GM23338 (cell line): ENCODE data around the gene MAG. TPM values are rescaled to one million over a fixed set of nuclear protein-coding genes. Genes with fewer than 3 reads are reported as not detected.

Source experiments
- ATAC-seq: fragments of 200-7000 bp; cut with Tn5 transposase; 3 replicates; pipeline ENCODE4 v1.9.1; 2020
- DNase-seq: peaks from one replicate; pipeline ENCODE4 v3.0.0-alpha.2; 2015; ENCODE audit warnings: low spot score
- H2AFZ ChIP-seq: fragments of 200-600 bp; sonication (generic); 2 replicates; pipeline ENCODE4 v1.8.0; 2016; ENCODE audit warnings: antibody characterized with exemption, mild to moderate bottlenecking, moderate library complexity
- H3F3A ChIP-seq: fragments of 200-600 bp; sonication (generic); replicated peaks from 2 replicates; pipeline ENCODE4 v1.8.0; 2017; ENCODE audit warnings: antibody characterized with exemption, mixed run types, low read depth
- H3K27ac ChIP-seq: fragments of 200-600 bp; sonication (generic); 2 replicates; pipeline ENCODE4 v1.6.1; 2016; ENCODE audit warnings: low read depth
- H3K27me3 ChIP-seq: fragments of 200-600 bp; sonication (generic); 2 replicates; pipeline ENCODE4 v1.8.0; 2016; ENCODE audit warnings: mild to moderate bottlenecking, mixed run types, moderate library complexity; ENCODE audit not compliant: insufficient read depth
- H3K36me3 ChIP-seq: fragments of 200-600 bp; sonication (generic); 2 replicates; pipeline ENCODE4 v1.8.0; 2016; ENCODE audit warnings: mild to moderate bottlenecking; ENCODE audit not compliant: insufficient read depth
- H3K4me1 ChIP-seq: fragments of 200-600 bp; sonication (generic); 2 replicates; pipeline ENCODE4 v1.8.0; 2016; ENCODE audit warnings: mild to moderate bottlenecking, moderate library complexity; ENCODE audit not compliant: insufficient read depth
- H3K4me2 ChIP-seq: fragments of 200-600 bp; sonication (generic); 2 replicates; pipeline ENCODE4 v1.7.1; 2017; ENCODE audit warnings: mixed run types
- H3K4me3 ChIP-seq: fragments of 200-600 bp; sonication (generic); 2 replicates; pipeline ENCODE4 v1.6.1; 2016; ENCODE audit warnings: mixed run types
- H3K79me2 ChIP-seq: fragments of 200-600 bp; sonication (generic); replicated peaks from 2 replicates; pipeline ENCODE4 v1.8.0; 2017; ENCODE audit warnings: mild to moderate bottlenecking; ENCODE audit not compliant: insufficient read depth
- H3K9me2 ChIP-seq: fragments of 200-600 bp; sonication (generic); 2 replicates; pipeline ENCODE4 v1.8.0; 2017; ENCODE audit not compliant: insufficient read depth
- H4K20me1 ChIP-seq: fragments of 200-600 bp; sonication (generic); replicated peaks from 2 replicates; pipeline ENCODE4 v1.8.0; 2017; ENCODE audit warnings: mild to moderate bottlenecking; ENCODE audit not compliant: insufficient read depth
- H3K27ac Mint-ChIP-seq: 2 replicates; pipeline ENCODE4 v1.8.0; 2020; ENCODE audit warnings: inconsistent platforms, mild to moderate bottlenecking, moderate library complexity, mixed read lengths
- H3K27me3 Mint-ChIP-seq: 3 replicates; pipeline ENCODE4 v1.8.0; 2022; ENCODE audit warnings: low read depth, mild to moderate bottlenecking, moderate library complexity, mixed read lengths, inconsistent platforms; ENCODE audit not compliant: insufficient read depth, poor library complexity
- H3K36me3 Mint-ChIP-seq: 3 replicates; pipeline ENCODE4 v1.8.0; 2021; ENCODE audit warnings: low read depth, mild to moderate bottlenecking, inconsistent platforms, moderate library complexity, mixed read lengths
- H3K4me1 Mint-ChIP-seq: 3 replicates; pipeline ENCODE4 v1.8.0; 2020; ENCODE audit warnings: mild to moderate bottlenecking, inconsistent platforms, mixed read lengths
- H3K4me3 Mint-ChIP-seq: 3 replicates; pipeline ENCODE4 v1.8.0; 2021; ENCODE audit warnings: moderate library complexity, mild to moderate bottlenecking, inconsistent platforms, mixed read lengths
- H3K9me3 Mint-ChIP-seq: 3 replicates; pipeline ENCODE4 v1.8.0; 2020; ENCODE audit warnings: moderate library complexity, mild to moderate bottlenecking, inconsistent platforms, mixed read lengths
- CTCF ChIP-seq, 2 experiments: fragments of 200-600 bp in 1 of 2; sonication (generic) in 1 of 2; conservative IDR thresholded peaks; 2 replicates each; pipeline versions ENCODE4 v1.5.1 to v1.6.1; 2016 to 2017; ENCODE audit warnings: antibody characterized with exemption in 2 of 2, low read depth in 2 of 2, mild to moderate bottlenecking in 2 of 2, moderate library complexity in 1 of 2
- ETS1 ChIP-seq: IDR thresholded peaks from 2 replicates; pipeline ENCODE4 v1.6.1; 2016; ENCODE audit warnings: antibody characterized with exemption
- EZH2 ChIP-seq: fragments of 200-600 bp; sonication (generic); IDR thresholded peaks from one replicate; pipeline ENCODE4 v1.8.0; 2017; ENCODE audit warnings: antibody characterized with exemption, mild to moderate bottlenecking, low read depth; ENCODE audit not compliant: unreplicated experiment
- EZH2phosphoT487 ChIP-seq: fragments of 200-600 bp; sonication (generic); IDR thresholded peaks from one replicate; pipeline ENCODE4 v1.8.1; 2018; ENCODE audit warnings: antibody characterized with exemption; ENCODE audit not compliant: unreplicated experiment
- JUNB ChIP-seq: IDR thresholded peaks from one replicate; pipeline ENCODE4 v1.6.1; 2016; ENCODE audit warnings: antibody characterized with exemption; ENCODE audit not compliant: unreplicated experiment
- NANOG ChIP-seq: IDR thresholded peaks from 2 replicates; pipeline ENCODE4 v1.6.1; 2016; ENCODE audit warnings: antibody characterized with exemption, borderline replicate concordance
- REST ChIP-seq: IDR thresholded peaks from one replicate; pipeline ENCODE4 v1.6.1; 2018; ENCODE audit warnings: antibody characterized with exemption; ENCODE audit not compliant: unreplicated experiment
- STAT1 ChIP-seq: IDR thresholded peaks from one replicate; pipeline ENCODE4 v1.6.1; 2016; ENCODE audit warnings: antibody characterized with exemption; ENCODE audit not compliant: unreplicated experiment
- ZNF114 ChIP-seq: fragments of 250-450 bp; sonication (Bioruptor Pico); IDR thresholded peaks from 2 replicates; pipeline ENCODE4 v1.5.0; 2020; ENCODE audit warnings: mild to moderate bottlenecking, moderate library complexity
- ZNF331 ChIP-seq: fragments of 250-450 bp; sonication (Bioruptor Pico); IDR thresholded peaks from 2 replicates; pipeline ENCODE4 v1.5.0; 2020; ENCODE audit warnings: low read depth, mild to moderate bottlenecking, moderate library complexity
- polyA plus RNA-seq: library from polyadenylated mRNA; unstranded; fragments of >200 nt; fragmentation: Nextera tagmentation; extraction: Ambion mirVana; gene quantifications from 2 replicates; pipeline ENCODE4 v1.2.1, GENCODE V29; 2016
- total RNA-seq: library from RNA; depleted of rRNA; stranded (reverse); fragments of >200 nt; shearing (Covaris generic); gene quantifications from 2 replicates; pipeline ENCODE4 v1.2.3, GENCODE V29; 2014

MAG gene
- total and polyA plus RNA-seq, 2 experiments from 2014 or later, result 0.61 to 1.3 TPM

- TF ChIP-seq REST (no peak), STAT1 (no peak), CTCF (conservative IDR thresholded peaks at IDR 0.05; ENCODE audit: low read depth in 2 of 2) (no peak)
Measured at GRCh38 chr19:35352177-35352447, 60.2 kb downstream of the MAG start (continued).

GRCh38 chr19:35352448-35353304 lies 60.7 kb downstream of the MAG start:
- no peaks in the 10 kb centered on the region for H3K9me3 Mint-ChIP-seq
- no peak overlapping the region for H3K4me3 Mint-ChIP-seq
- H3K4me1 ChIP-seq, result no peaks in the 10 kb centered on the region
- H3K4me2 ChIP-seq, result no peak overlapping the region
- no peak overlapping the region for H3K4me3 ChIP-seq
- ATAC-seq (peak; percentile 76), DNase-seq (peak; percentile 94)
- H3K27ac Mint-ChIP-seq, result no peak overlapping the region
- H3K27ac ChIP-seq, result no peak overlapping the region
- H3K36me3 ChIP-seq, result no peaks in the 10 kb centered on the region
- no peaks in the 10 kb centered on the region for H3K27me3 ChIP-seq
- H3K4me1 Mint-ChIP-seq, result peaks cover 6% of the 10 kb centered on the region
- H2AFZ ChIP-seq, result peak overlapping the region; percentile 95
- no peaks in the 10 kb centered on the region for H3K36me3 Mint-ChIP-seq
- peaks cover 21% of the 10 kb centered on the region for H3K27me3 Mint-ChIP-seq
- H4K20me1 ChIP-seq, result no peaks in the 10 kb centered on the region
- H3F3A ChIP-seq, result no peaks in the 10 kb centered on the region
- no peaks in the 10 kb centered on the region for H3K79me2 ChIP-seq
- H3K9me2 ChIP-seq, result no peaks in the 10 kb centered on the region
- TF ChIP-seq EZH2 (no peak), ETS1 (no peak), NANOG (no peak), REST (no peak), CTCF (conservative IDR thresholded peaks at IDR 0.05; ENCODE audit: low read depth in 2 of 2) (peak; percentile 83 to 94), ZNF331 (CRISPR knock-in tag) (no peak), ZNF114 (CRISPR knock-in tag) (no peak), EZH2phosphoT487 (no peak), STAT1 (no peak), JUNB (no peak)
